Measurements from ENCODE around the gene ACKR3.

- no peak for TF ChIP-seq CTCF (IDR thresholded peaks at IDR 0.05)
- no peak for TF ChIP-seq EP300 (IDR thresholded peaks at IDR 0.05)
These were observed 20.5 kb upstream of the ACKR3 start for GRCh38 chr2:236549165-236549564.
